ENCODE measurements around the gene TUBA4A. TPM values are rescaled to one million over a fixed set of nuclear protein-coding genes. Genes with fewer than 3 reads are reported as not detected.

The TUBA4A gene
- polyA plus RNA-seq, 1 experiment, result 23.0 TPM

GRCh38 chr2:219229305-219230058 is 24.2 kb downstream of the TUBA4A start, which contains the start of the genes ANKZF1 and ATG9A:
Gene ANKZF1, plus strand, starts transcription at chr2:219229806. Its CDS starts 452 bp downstream, at chr2:219230258.
Gene ATG9A, minus strand, starts transcription at chr2:219229636. Its CDS starts 1,612 bp downstream, at chr2:219228024.
- peak; percentile 97 for DNase-seq (ENCODE audit: low read depth)
- POLR2A ChIA-PET, result interaction anchor here (0.5 to 1.2 kb wide), 6 partner anchors 12 to 724 kb away, joined by 3 to 5 read pairs (median 4); partner anchors contain the start of genes GLB1L and STK16
- Histone ChIP-seq H3K36me3 (ENCODE audit: control insufficient read depth, insufficient read depth, low read length) (peaks cover 34% of the 10 kb centered on the region), H3K4me3 (ENCODE audit: low read depth, low read length) (peak within 1 kb of the TSS; percentile 64), H3K27me3 (ENCODE audit: control insufficient read depth, insufficient read depth, low read length) (no peaks in the 10 kb centered on the region)
- TF ChIP-seq CTCF (IDR thresholded peaks at IDR 0.05; ENCODE audit: insufficient read depth, low read depth, low read length), result no peak
- CTCF ChIA-PET, result interaction anchor here (0.7 to 4.9 kb wide), 9 partner anchors 10 to 70 kb away, joined by 3 to 29 read pairs (median 5); partner anchors contain the start of genes GLB1L, STK16 and TUBA4B

GRCh38 chr2:219228911-219229304 is 24.8 kb downstream of the TUBA4A start:
- peaks cover 34% of the 10 kb centered on the region for H3K36me3 ChIP-seq (ENCODE audit: control insufficient read depth, insufficient read depth, low read length)
- no peaks in the 10 kb centered on the region for H3K27me3 ChIP-seq (ENCODE audit: control insufficient read depth, insufficient read depth, low read length)
- POLR2A ChIA-PET, result interaction anchor here (0.5 to 1.2 kb wide), 2 partner anchors 20 to 267 kb away, joined by 3 read pairs; no protein-coding TSS in a partner anchor
- peak overlapping the region; percentile 64 for H3K4me3 ChIP-seq (ENCODE audit: low read depth, low read length)
- no peak for TF ChIP-seq CTCF (IDR thresholded peaks at IDR 0.05; ENCODE audit: insufficient read depth, low read depth, low read length)
- no peak for DNase-seq (ENCODE audit: low read depth)
- CTCF ChIA-PET, result interaction anchor here (1.4 to 4.9 kb wide), 7 partner anchors 10 to 70 kb away, joined by 3 to 29 read pairs (median 6); partner anchors contain the start of genes GLB1L, NHEJ1 and STK16

- no peak for DNase-seq (ENCODE audit: low read depth)
- ChIA-PET POLR2A (interaction anchor here (0.5 kb wide), 1 partner anchor 267 kb away, joined by 3 read pairs; no protein-coding TSS in a partner anchor), CTCF (interaction anchor here (0.8 to 4.9 kb wide), 8 partner anchors 9 to 70 kb away, joined by 3 to 29 read pairs (median 7); partner anchors contain the start of genes ABCB6, GLB1L, NHEJ1 and SLC23A3)
- H3K36me3 ChIP-seq (ENCODE audit: control insufficient read depth, insufficient read depth, low read length), result peaks cover 35% of the 10 kb centered on the region
- no peak for TF ChIP-seq CTCF (IDR thresholded peaks at IDR 0.05; ENCODE audit: insufficient read depth, low read depth, low read length)
- peak overlapping the region; percentile 64 for H3K4me3 ChIP-seq (ENCODE audit: low read depth, low read length)
- H3K27me3 ChIP-seq (ENCODE audit: control insufficient read depth, insufficient read depth, low read length), result no peaks in the 10 kb centered on the region
Measured at GRCh38 chr2:219228041-219228910, 25.4 kb downstream of the TUBA4A start.

- no peak for TF ChIP-seq CTCF (IDR thresholded peaks at IDR 0.05; ENCODE audit: insufficient read depth, low read depth, low read length)
- ChIA-PET CTCF (no interaction called here), POLR2A (no interaction called here)
- H3K4me3 ChIP-seq (ENCODE audit: low read depth, low read length), result no peak overlapping the region
- peaks cover 46% of the 10 kb centered on the region for H3K36me3 ChIP-seq (ENCODE audit: control insufficient read depth, insufficient read depth, low read length)
- DNase-seq (ENCODE audit: low read depth), result no peak
- no peaks in the 10 kb centered on the region for H3K27me3 ChIP-seq (ENCODE audit: control insufficient read depth, insufficient read depth, low read length)
Measured at GRCh38 chr2:219225350-219225749, 28.4 kb downstream of the TUBA4A start.
